BE2C (cell line): Measurements from ENCODE around the gene ADAMTSL2.
A peak's percentile ranks its signal among the peaks of the same experiment; 100 is the strongest.
"Not testable (repeated sequence)": the region's sequence is repeated elsewhere in the genome, so short reads cannot be mapped to it uniquely, and the experiment has no call there.

ENCODE experiments used
- DNase-seq: peaks from one replicate; pipeline ENCODE4 v3.0.0-alpha.2; 2020
- H3K27me3 ChIP-seq: fragments of 250-450 bp; sonication (Bioruptor Pico); 2 replicates; pipeline ENCODE4 v1.5.1; 2020; ENCODE audit warnings: mild to moderate bottlenecking
- H3K36me3 ChIP-seq: fragments of 250-450 bp; sonication (Bioruptor Pico); 2 replicates; pipeline ENCODE4 v1.5.1; 2020; ENCODE audit warnings: mild to moderate bottlenecking
- H3K4me1 ChIP-seq: fragments of 250-450 bp; sonication (Bioruptor Pico); 2 replicates; pipeline ENCODE4 v1.5.1; 2020
- H3K4me3 ChIP-seq: 2 replicates; pipeline ENCODE4 v1.5.1; 2011; ENCODE audit warnings: low read depth, low read length
- H3K9me3 ChIP-seq: fragments of 250-450 bp; sonication (Bioruptor Pico); 2 replicates; pipeline ENCODE4 v1.5.1; 2020
- TF ChIP-seq, protein P1 (sequence below): IDR thresholded peaks from 2 replicates; pipeline ENCODE4 v1.5.1; 2012; ENCODE audit warnings: mild to moderate bottlenecking, low read depth, low read length

Gene ADAMTSL2

DNA sequence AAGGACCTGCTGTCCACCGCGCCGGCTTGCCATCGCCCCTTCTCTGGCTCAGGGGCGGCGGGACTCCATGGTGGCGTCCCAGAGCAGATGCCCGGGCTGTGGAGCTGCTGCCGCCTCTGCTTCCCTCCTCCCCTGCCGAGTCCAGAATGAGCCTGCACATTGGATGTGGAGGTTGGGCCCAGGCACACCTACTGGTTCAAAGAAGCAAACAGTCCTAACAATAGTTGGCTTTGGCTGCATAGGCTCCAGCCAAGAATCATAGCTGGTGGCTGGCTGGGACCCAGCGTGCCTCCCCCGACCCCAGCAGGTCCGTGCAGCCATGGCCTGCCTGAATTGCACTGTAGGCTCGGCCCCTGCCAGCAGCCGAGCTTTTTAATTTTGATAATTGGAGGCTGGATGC, 25.8 kb downstream of the ADAMTSL2 start:
- DNase-seq = no peak
- no peaks in the 10 kb centered on the region for H3K27me3 ChIP-seq
- peaks cover 46% of the 10 kb centered on the region for H3K4me1 ChIP-seq
- H3K36me3 ChIP-seq = peaks cover 15% of the 10 kb centered on the region
- TF ChIP-seq, protein P1, sequence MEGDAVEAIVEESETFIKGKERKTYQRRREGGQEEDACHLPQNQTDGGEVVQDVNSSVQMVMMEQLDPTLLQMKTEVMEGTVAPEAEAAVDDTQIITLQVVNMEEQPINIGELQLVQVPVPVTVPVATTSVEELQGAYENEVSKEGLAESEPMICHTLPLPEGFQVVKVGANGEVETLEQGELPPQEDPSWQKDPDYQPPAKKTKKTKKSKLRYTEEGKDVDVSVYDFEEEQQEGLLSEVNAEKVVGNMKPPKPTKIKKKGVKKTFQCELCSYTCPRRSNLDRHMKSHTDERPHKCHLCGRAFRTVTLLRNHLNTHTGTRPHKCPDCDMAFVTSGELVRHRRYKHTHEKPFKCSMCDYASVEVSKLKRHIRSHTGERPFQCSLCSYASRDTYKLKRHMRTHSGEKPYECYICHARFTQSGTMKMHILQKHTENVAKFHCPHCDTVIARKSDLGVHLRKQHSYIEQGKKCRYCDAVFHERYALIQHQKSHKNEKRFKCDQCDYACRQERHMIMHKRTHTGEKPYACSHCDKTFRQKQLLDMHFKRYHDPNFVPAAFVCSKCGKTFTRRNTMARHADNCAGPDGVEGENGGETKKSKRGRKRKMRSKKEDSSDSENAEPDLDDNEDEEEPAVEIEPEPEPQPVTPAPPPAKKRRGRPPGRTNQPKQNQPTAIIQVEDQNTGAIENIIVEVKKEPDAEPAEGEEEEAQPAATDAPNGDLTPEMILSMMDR = no peak
- H3K4me3 ChIP-seq = no peak overlapping the region
- no peaks in the 10 kb centered on the region; the same call in 1 of the 2 replicates for H3K9me3 ChIP-seq

DNA sequence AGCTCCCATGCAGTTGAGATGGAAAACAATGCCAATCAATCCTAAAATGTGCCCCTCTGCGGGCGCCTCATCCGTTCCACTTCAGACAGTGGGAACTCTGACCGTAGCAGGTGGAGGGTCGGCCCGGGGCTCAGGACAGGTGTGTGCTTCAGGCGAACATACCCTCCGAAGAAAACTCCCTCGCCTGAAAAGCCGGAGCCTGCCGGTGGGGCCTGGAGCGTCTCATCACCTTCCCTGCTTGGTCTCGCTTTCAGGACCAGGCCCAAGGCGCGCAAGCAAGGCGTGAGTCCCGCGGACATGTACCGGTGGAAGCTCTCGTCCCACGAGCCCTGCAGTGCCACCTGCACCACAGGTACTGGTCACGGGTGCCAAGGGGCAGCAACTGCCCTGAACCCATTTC, 26.4 kb downstream of the ADAMTSL2 start:
- H3K4me1 ChIP-seq = peaks cover 52% of the 10 kb centered on the region
- no peaks in the 10 kb centered on the region; the same call in 1 of the 2 replicates for H3K9me3 ChIP-seq
- TF ChIP-seq, protein P1 = no peak
- H3K36me3 ChIP-seq = peaks cover 9% of the 10 kb centered on the region
- no peak for DNase-seq
- H3K27me3 ChIP-seq = no peaks in the 10 kb centered on the region
- no peak overlapping the region for H3K4me3 ChIP-seq

DNA sequence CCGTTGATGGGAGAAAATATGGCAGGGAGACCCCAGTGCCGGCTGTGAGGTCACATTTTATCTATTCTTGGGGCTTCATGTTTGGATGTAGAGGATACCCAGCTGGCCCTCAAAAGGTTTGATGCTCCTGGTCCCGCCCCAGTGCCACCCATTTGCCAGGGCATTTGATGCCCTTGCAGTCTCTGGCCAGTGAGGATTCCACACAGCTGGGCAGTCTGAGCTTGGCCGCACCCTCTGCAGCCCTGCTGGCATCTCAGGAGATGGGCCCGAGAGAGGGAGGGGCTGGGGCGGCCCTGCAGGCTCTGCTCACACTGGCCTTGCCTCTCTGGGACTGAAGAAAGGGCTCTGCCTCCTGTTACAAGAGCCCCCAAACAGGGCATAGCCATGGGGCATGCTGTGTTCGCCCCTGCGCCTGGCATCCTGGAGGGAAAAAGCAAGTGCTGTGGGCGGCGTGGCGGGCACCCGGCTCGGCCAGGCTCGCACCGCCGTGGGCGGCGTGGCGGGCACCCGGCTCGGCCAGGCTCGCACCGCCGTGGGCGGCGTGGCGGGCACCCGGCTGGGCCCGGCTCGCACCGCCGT, 27.6 kb downstream of the ADAMTSL2 start:
- no peak for DNase-seq
- TF ChIP-seq, protein P1 = no peak
- no peaks in the 10 kb centered on the region for H3K36me3 ChIP-seq
- H3K9me3 ChIP-seq = no peaks in the 10 kb centered on the region; the same call in 1 of the 2 replicates
- no peak overlapping the region for H3K4me3 ChIP-seq
- no peaks in the 10 kb centered on the region for H3K27me3 ChIP-seq
- peaks cover 47% of the 10 kb centered on the region for H3K4me1 ChIP-seq

DNA sequence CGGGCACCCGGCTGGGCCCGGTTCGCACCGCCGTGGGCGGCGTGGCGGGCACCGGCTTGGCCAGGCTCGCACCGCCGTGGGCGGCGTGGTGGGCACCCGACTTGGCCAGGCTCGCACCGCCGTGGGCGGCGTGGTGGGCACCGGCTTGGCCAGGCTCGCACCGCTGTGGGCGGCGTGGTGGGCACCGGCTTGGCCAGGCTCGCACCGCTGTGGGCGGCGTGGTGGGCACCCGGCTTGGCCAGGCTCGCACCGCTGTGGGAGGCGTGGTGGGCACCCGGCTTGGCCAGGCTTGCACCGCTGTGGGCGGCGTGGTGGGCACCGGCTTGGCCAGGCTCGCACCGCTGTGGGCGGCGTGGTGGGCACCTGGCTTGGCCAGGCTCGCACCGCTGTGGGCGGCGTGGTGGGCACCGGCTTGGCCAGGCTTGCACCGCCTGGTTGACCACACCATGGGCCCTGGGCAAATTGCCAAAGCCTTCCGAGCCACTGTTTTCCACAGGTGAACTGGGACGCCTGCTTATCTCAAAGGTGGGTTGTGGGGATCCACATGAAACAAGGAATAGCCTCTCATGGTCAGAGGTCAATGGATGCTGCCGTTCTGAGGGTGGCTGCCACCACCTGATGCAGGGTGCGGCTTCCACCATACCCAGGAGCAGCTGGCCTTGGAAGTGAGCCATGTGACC, 28.2 kb downstream of the ADAMTSL2 start:
- Histone ChIP-seq H3K4me1 (peaks cover 40% of the 10 kb centered on the region), H3K4me3 (no peak overlapping the region), H3K9me3 (no peaks in the 10 kb centered on the region; the same call in 1 of the 2 replicates), H3K36me3 (no peaks in the 10 kb centered on the region), H3K27me3 (no peaks in the 10 kb centered on the region)
- no peak for DNase-seq
- TF ChIP-seq, protein P1 = no peak

DNA sequence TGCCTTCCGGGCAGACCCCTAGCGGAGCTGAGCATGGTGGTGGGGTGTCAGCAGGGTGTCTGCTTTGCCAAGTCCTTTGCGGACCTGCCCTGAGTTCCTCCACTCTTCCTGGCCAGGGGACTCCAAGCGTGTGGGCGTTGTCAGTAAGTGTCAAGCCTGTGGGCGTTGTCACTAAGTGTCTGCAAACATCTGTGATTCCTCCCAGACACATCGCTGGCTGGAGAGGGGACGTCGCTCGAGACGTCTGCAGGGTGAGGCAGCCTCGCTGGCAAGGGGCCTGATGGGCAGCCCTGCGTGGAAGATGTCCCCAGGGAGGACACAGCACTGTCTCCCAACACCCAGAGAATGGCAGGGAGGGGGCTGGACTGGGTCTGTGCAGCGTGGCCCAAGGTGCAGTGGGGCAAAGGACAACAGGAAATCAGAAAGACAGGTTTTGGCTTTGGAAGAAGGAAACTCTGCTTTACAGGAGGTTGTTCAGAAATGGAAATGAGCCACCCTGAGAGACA, 28.8 kb downstream of the ADAMTSL2 start:
- Histone ChIP-seq H3K4me1 (peaks cover 34% of the 10 kb centered on the region), H3K27me3 (no peaks in the 10 kb centered on the region)

DNA sequence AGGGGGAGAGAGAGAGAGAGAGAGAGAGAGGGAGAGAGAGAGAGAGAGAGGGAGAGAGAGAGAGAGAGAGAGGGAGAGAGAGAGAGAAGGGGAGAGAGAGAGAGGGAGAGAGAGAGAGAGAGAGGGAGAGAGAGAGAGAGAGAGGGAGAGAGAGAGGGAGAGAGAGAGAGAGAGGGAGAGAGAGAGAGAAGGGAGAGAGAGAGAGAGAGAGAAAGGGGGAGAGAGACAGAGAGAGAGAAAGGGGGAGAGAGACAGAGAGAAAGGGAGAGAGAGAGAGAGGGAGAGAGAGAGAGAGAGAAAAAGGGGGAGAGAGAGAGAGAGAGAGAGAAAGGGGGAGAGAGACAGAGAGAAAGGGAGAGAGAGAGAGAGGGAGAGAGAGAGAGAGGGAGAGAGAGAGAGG, 29.3 kb downstream of the ADAMTSL2 start:
- H3K36me3 ChIP-seq, DNase-seq, H3K27me3 ChIP-seq, H3K4me3 ChIP-seq, H3K9me3 ChIP-seq: not testable (repeated sequence)
- H3K4me1 ChIP-seq = peaks cover 30% of the 10 kb centered on the region

More for the DNA sequence above, 28.8 kb downstream of the ADAMTSL2 start:
- peak; percentile 67 for DNase-seq
- H3K36me3 ChIP-seq = no peaks in the 10 kb centered on the region
- H3K4me3 ChIP-seq = no peak overlapping the region
- H3K9me3 ChIP-seq = no peaks in the 10 kb centered on the region; the same call in 1 of the 2 replicates
- TF ChIP-seq, protein P1 = no peak
